GM18873 (cell line): Measurements from ENCODE around the gene HOXD11.

ENCODE experiments used
- ATAC-seq: cut with Tn5 transposase; IDR thresholded peaks from one replicate; pipeline ENCODE4 v1.9.1; 2021; ENCODE audit warnings: mild to moderate bottlenecking, moderate library complexity, moderate number of reproducible peaks; ENCODE audit not compliant: unreplicated experiment, low FRiP score

HOXD11 gene

GRCh38 chr2:176092270-176093144 lies 14.6 kb upstream of the HOXD11 start, which contains the start of gene HOXD13:
Gene HOXD13 (plus strand): TSS chr2:176092721. CDS start chr2:176092891, 170 bp downstream.
- no peak for ATAC-seq

- ATAC-seq = no peak
These were observed 13.8 kb upstream of the HOXD11 start for GRCh38 chr2:176093145-176093897.

DNA sequence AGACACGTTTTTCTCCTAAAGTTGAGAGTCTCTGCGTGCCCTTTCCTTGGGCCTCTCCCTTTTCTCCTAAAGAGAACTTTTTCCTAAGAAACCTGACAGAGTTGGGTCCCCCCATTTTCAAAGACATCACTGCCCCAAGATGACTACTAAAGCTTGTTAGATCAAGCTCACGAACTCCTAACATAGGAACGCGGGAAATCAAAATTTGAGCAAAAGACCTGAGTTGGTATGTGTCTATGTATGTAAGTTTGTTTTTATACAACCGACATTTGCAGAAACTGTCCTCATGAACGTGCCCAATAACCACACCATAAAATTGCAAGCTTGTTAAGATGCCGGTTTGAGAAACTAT lies 13.2 kb upstream of the HOXD11 start:
- ATAC-seq = no peak

GRCh38 chr2:176094349-176094748 lies 12.7 kb upstream of the HOXD11 start:
- ATAC-seq = no peak

DNA sequence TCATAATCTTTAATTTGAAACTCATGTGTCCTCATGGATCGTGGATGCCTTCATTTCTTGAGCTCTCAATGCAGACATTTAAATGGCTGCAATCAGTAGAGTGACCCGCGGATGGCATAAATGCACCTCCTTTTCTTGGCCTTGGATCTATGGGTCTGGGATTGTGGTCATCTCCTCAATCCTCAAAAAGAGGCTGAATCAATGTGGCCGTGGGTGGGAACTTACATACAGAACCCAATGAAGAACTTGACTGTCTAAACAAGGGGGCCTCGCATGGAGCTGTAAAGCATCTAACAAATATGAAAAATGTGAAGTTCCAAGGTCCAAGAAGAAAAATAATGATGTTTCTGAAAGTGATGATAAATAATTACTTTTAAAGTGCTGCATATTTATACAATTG lies 11.7 kb upstream of the HOXD11 start:
- ATAC-seq = no peak

DNA sequence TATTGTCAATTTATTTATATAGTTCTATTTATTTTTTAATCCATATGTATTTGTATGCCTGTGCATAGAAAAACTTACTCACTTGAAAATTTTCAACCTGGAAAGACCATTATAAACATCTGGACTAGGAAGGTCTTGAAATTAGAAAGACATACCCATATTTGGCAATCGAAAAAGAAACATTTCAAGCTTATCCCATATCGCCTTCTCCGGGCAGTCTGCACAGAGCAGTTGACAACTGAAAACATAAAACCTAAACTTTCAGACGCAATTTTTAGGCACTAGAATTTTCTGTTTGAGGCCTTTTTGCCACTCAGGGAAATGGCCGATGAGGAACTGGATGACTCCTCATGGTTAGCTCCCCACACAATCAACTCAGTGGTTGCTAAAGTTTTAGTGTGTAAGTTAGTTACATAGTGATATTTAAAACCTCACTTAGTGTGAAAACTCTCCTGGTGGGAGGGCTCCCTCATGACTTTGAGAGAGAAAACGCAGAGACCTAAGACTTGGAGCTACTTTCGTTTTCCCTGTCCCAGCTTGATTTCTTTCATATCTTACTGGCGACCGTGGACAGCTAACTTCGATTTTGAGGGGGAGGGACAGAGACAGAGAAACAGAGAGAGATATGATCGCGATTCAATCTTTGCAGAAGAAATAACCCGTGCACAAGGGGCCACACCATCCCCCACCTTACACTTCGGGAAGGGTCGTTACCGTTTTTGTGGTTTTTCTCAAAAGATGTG lies 10.7 kb upstream of the HOXD11 start:
- ATAC-seq = no peak

DNA sequence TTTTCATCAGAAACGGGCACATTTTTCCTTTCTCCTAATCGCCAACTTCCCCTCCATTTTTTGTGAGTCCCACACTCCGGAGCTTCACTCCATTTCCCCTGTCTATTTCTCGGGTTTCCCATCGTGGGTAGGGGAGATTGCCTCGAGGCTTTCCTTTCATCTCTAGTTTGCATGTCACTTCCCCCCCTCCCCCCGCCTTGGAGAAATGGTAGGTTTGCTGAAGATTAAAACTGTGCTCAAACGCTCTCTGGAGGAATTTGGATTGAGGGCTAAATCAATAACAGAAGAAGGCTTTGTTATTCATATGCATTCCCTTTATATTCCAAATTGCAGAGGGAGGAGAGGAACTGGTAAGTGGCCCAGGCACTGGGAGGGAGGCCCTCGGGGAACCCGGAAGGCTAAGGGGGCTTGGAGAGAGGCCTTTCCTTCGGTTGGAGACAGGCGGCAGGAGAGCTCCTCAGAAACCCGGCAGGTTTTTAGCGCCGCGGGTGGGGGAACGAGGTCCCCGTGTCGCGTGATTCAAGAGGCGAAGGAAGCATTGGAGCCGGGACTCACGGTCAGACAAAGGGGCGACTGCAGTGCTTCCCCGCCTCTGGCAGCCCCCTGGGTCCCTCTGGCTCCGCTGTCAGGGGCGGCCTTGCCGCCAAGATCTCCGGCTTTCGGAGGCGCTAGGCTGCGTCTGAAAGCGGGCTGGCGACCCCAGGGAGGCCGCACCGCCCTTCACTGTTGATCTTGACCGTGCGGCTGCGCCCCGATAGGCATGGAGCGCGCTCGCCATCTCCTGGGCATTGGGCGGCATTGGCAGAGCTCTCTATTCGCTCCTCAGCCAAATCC lies 9.9 kb upstream of the HOXD11 start:
- peak; percentile 73 for ATAC-seq

DNA sequence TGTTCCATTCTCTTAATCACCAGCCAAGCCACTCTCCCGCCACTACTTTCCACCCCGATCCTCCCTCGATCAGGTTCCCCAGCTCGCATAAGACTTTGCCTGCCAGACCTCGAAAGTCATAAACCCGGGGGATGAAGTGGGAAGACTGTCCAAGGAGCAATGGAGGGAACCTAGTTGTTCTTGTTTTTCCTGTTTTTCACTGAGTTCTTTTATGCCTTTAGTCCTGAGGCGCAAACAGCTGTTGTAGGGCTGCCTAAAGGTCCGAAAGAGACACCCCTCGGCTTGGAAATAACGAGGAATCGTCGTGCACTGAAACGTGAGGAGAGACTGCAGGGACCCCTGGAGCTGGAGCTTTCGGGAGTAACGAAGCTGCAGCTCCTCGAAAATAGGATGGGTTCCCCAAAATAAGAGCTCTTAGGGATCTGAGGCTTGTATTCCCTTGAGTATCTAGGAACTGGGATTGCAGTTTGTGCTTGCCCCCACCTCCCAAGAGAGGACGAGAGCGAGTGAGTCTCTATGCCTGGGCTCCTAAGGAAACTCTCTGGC lies 9.2 kb upstream of the HOXD11 start:
- ATAC-seq = no peak

DNA sequence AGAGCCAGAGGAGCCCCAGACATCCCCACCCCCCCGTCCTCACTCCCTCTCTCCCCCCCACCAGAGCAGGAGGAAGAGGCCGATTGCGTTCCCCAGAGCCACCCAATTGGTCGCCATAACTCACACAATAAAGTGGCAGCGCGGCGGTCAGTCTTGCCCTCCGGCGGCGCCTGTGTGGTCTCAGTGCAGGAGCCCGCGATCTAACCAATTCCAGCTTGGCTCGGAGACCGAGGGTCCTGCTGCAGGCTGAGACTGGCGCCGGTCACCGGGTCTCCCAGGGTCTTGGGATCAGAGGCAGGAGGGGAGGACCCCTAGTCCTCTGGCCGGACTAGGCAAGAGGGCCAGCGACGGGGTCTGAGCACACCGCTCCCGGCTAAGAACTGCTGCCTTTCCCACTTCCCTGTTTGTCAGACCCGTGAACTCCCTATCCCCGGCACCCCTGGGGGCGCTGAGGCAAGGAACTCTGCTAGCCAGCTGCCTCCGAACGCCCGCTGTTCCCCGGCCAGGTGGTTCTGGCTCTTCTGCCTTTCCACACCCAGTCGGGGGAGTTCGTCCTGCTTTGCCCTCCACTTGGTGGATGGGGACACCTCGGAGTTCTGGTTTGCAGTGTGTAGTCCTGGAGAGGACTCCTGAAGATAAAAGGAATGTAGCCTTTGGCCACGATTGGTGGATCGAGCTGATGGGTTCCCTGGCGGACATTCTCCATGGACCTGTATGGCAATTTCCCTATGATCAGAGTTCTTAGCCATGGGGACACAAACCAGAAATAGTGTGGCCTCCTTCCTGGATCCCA lies 8.5 kb upstream of the HOXD11 start:
- no peak for ATAC-seq

DNA sequence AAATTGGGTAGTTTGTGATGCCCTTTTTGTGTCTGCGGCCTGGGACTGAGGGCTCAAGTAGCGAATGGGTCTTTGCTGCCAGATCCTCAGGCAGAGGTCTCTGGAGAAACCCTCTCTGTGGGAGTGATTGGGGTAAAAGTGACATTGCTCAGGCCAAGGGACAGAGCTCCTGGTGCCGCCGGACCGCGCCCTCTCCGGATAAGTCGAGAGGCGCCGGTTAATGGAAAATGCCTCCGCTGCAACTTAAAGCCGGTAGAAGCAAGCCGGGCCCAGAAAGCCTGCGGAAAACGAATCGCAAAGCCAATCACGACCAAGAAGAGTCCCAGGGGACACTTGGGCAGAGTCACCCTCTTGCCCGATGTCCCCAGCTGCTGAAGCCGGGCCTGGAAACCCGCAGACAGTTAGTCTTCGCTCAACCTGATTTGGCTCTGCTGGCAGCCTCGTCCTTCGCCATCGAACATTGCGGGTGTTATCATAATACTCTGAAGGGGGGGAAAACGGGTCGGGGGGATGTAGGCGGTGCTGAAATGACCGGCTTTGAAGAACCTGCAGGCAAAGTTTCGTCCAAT lies 7.8 kb upstream of the HOXD11 start:
- ATAC-seq = no peak

GRCh38 chr2:176099728-176100546 lies 7.1 kb upstream of the HOXD11 start, which contains the start of gene HOXD12:
Gene HOXD12 (plus strand): TSS chr2:176099795. CDS start chr2:176099802, 7 bp downstream.
- ATAC-seq = no peak

DNA sequence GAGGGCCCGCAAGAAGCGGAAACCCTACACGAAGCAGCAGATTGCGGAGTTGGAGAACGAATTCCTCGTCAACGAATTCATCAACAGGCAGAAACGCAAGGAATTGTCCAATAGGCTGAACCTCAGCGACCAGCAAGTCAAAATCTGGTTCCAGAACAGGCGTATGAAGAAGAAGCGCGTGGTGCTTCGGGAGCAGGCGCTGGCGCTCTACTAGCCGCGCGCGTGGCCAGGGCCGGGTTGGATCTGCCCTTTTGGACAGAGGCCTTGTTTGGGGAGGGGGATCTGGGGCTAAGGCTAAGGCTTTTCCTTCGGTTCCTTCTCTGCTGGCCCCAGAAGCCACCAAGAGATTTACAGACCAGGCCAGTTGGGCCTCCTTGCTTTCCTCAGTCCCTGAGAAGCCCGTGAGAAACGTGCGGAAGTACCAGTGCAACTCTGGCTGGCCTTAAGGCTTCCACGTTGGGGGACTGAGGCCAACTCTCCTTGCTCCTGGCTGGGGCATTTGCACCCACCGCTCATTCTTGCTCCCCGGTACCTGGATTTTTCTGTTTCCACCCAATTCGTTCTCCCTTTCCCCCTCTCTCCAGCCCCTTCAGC lies 6.4 kb upstream of the HOXD11 start:
- ATAC-seq = no peak

DNA sequence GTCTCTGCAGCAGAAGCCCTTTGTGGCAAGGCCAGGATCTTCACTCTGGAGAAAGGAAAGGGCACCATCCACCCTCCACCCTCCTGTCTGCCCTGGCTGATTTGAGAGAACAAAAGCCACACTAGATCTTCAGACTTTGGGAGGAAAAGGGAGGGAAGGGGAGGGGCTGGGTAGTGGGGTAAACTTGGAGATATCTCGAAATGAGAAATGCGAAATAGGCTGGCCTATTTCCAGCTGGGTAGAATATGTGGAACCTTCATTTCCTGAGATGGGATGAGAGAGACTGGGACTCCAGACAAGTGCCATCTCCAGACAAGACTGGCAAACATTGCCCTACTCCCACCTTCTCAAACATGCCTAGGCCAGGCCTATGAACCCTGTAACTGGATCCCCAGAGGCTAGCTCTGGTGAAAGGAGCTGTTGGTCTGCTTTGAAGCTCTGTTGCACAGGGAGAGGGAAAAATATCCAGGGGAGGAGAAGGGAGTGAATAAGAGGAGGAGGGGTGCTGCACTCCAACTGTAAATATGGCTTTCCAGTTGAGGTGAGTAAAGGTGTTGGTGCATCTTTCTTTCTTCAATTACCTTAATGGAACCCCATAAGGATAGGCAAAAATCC lies 5.8 kb upstream of the HOXD11 start:
- no peak for ATAC-seq

DNA sequence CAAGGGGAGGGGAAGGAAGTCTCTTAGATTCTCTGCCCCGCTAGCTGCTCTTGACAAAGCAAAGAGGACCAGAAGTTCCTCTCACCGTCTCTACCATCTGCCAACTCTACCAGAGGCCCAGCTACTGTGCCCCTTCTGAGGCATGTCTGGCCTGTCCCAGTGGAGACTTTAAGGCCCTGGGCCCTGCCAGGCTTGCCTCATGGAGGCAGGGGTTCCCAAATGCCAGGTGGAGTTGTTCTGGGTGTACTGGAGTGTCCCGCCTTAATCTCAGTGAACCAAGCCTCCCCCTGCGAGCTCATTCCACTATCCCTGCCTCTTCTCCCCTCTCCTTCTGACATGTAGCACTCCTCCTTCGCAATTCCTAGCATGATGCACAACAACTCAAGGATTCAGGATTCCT lies 5.2 kb upstream of the HOXD11 start:
- no peak for ATAC-seq

DNA sequence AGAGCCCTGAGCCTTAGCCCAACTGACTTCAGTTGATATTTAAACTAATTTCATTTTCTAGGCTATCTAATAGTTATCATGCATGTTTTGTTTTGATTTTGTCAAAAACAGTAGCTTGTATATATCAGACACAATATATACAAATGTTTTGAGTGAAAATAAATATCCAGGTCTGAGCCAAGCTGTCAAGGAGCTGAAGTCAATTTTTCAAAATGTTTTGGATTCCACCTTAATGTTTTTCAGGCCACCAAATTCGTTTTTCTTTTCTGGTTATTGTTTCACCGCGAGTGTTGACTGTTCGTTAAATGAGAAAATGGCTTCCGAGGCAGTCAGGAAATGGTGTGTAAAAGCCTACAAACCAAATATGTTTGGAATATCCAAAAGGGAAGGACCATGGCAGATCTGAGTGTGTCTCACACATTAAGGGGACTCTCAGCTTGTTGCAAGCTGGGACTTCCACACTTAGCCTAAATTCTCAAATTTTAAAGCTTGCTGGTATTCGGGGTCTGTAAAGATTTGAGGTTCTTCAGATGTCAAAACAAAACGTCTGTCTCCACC lies 4.7 kb upstream of the HOXD11 start:
- ATAC-seq = no peak

GRCh38 chr2:176103194-176103593 lies 3.9 kb upstream of the HOXD11 start:
- ATAC-seq = no peak
